Measurements from ENCODE around the gene OR2AG2.
"Not testable (repeated sequence)": the region's sequence is repeated elsewhere in the genome, so short reads cannot be mapped to it uniquely, and the experiment has no call there.

The OR2AG2 gene

GRCh38 chr11:6771926-6772893 lies at the start of gene OR2AG2:
OR2AG2 (minus strand) TSS chr11:6771976; CDS start chr11:6768957, 3,019 bp downstream.
- DNase-seq, result no peak

GRCh38 chr11:6818967-6819366 lies 47.2 kb upstream of the OR2AG2 start:
- DNase-seq, result no peak

- peak; percentile 28 for DNase-seq
Measured at GRCh38 chr11:6817694-6818093, 45.9 kb upstream of the OR2AG2 start.

GRCh38 chr11:6813656-6814055 lies 41.9 kb upstream of the OR2AG2 start:
- DNase-seq, result no peak

- DNase-seq, result peak; percentile 72
Measured at GRCh38 chr11:6812390-6813005, 40.7 kb upstream of the OR2AG2 start.

- not testable (repeated sequence) for DNase-seq
Measured at GRCh38 chr11:6801075-6801474, 29.3 kb upstream of the OR2AG2 start.

GRCh38 chr11:6799402-6799801 lies 27.6 kb upstream of the OR2AG2 start, which contains the start of gene OR6A2:
OR6A2 (minus strand) TSS chr11:6799689; CDS start chr11:6795708, 3,981 bp downstream.
- no peak for DNase-seq

- DNase-seq, result no peak
Measured at GRCh38 chr11:6794639-6795038, 22.9 kb upstream of the OR2AG2 start.

- no peak for DNase-seq
Measured at GRCh38 chr11:6790546-6790945, 18.8 kb upstream of the OR2AG2 start.

GRCh38 chr11:6782720-6783119 lies 10.9 kb upstream of the OR2AG2 start, which contains the start of gene OR2AG1:
OR2AG1 (plus strand) TSS chr11:6783020; CDS start chr11:6785038, 2,018 bp downstream.
- no peak for DNase-seq

- no peak for DNase-seq
Measured at GRCh38 chr11:6780829-6781228, 9.1 kb upstream of the OR2AG2 start.

GRCh38 chr11:6778518-6778917 lies 6.7 kb upstream of the OR2AG2 start:
- no peak for DNase-seq

GRCh38 chr11:6757373-6757967 lies 14.3 kb downstream of the OR2AG2 start:
- peak; percentile 76 for DNase-seq

- no peak for DNase-seq
Measured at GRCh38 chr11:6755953-6756347, 15.8 kb downstream of the OR2AG2 start.

GRCh38 chr11:6755303-6755952 lies 16.3 kb downstream of the OR2AG2 start:
- peak; percentile 55 for DNase-seq

- no peak for DNase-seq
Measured at GRCh38 chr11:6747097-6747668, 24.6 kb downstream of the OR2AG2 start.

GRCh38 chr11:6746626-6747025 lies 25.1 kb downstream of the OR2AG2 start:
- no peak for DNase-seq

- DNase-seq, result no peak
Measured at GRCh38 chr11:6746086-6746618, 25.6 kb downstream of the OR2AG2 start.

- DNase-seq, result no peak
Measured at GRCh38 chr11:6745465-6746015, 26.2 kb downstream of the OR2AG2 start.

- no peak for DNase-seq
Measured at GRCh38 chr11:6745018-6745417, 26.8 kb downstream of the OR2AG2 start.

- peak; percentile 31 for DNase-seq
Measured at GRCh38 chr11:6742260-6742659, 29.5 kb downstream of the OR2AG2 start.

- DNase-seq, result no peak
Measured at GRCh38 chr11:6738590-6738989, 33.2 kb downstream of the OR2AG2 start.
